ENCODE data around the gene PRKAG2.

PRKAG2 gene

DNA sequence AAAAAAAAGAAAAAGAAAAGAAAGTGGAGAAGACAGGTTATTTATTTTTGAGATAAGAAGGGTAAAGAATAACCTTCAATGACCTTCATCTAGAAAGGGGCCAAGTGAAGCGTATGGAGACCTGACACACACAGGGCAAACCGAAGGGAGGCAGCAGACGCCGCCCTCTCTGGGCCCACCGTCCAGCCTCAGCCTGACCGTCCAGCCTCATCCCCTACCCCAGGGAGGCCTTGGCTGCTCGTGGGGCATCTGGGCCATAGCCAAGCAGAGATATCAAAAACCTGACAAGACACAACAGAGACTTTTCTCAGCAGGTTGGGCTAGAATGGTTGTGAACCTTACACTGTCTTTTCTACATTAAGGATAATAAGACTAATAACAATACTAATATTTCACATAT lies 10.9 kb downstream of the PRKAG2 start:
- DNase-seq (ENCODE audit: low read depth in 2 of 2): no peak

- no peak for DNase-seq (ENCODE audit: low read depth in 2 of 2)
These were observed 11.7 kb downstream of the PRKAG2 start for GRCh38 chr7:151865070-151865670.

- no peak for DNase-seq (ENCODE audit: low read depth in 2 of 2)
These were observed 12.4 kb downstream of the PRKAG2 start for GRCh38 chr7:151864561-151864960.

DNA sequence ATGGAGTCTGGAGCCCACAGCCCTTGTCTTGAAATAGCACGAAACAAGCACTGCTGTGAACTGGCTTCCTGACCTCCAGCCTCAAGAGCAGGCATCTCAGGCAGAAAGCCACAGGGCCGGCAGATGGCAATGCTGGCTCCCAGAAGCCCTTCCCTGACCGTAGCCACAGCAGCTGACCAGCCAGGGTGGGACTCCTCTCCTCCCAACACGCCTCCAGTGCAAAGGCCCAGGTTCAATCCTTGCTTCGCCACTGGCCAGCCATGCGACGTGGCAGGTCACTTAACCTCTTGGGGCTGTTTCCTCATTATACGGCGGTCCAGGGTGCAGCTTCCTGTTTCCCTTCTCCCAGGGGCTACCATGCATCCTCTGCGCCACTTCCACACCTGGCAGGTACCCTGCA lies 12.8 kb downstream of the PRKAG2 start:
- DNase-seq (ENCODE audit: low read depth in 2 of 2): no peak

DNA sequence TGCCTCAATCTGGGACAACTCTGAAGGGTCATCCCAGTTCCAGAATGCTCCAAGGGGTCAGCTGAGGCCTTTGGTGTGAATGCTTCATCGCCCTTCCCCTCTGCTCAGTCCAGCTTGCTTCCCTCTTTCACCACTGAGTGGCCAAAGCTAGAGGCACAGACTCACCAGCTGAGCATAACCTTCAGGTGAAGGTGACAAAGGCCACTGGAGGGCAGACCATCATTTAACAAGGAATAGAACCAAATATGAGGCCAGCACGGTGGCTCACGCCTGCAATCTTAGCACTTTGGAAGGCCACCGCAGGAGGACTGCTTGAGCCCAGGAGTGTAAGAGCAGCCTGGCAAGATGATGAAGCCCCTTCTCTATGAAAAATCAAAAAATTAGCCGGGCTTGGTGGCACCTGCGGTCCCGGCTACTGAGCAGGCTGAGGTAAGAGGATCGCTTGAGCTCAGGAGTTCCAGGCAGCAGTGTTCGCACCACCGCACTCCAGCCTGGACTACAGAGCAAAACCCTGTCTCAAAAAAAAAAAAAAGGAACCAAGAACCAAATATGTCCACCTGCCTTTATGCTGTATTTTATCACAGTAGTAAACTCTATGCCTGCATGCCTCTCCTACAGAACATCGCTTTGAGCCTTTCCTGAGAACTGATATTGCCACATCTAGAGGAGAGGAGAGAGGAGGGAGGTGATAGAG lies 13.4 kb downstream of the PRKAG2 start:
- no peak for DNase-seq (ENCODE audit: low read depth in 2 of 2)

DNA sequence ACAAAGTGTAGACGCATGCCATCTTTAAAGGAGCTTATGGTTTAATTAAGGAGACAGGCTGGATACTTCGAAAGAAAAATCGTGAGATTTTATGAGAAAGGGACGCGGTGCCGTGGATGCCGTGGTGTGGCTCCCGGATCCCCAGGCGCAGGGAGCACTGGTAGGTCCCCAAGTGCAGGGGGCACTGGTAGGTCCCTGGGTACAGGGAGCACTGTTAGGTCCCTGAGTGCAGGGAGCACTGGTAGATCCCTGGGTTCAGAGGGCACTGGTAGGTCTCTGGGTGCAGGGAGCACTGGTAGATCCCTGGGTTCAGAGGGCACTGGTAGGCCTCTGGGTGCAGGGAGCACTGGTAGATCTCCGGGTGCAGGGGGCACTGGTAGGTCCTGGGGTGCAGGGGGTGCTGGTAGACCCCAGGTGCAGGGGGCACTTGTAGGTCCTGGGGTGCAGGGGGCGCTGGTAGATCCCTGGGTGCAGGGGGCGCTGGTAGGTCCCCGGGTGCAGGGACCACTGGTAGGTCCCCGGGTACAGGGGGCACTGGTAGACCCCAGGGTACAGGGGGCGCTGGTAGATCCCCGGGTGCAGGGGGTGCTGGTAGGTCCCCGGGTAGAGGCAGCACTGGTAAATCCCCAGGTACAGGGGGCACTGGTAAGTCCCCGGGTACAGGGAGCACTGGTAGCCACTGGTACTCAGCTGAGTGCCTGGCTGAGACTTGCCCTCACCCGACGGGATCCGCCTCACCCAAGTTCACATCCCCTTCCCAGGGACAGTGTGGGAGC lies 14.1 kb downstream of the PRKAG2 start:
- DNase-seq (ENCODE audit: low read depth in 2 of 2): no peak

GRCh38 chr7:151861881-151862280 lies 15.0 kb downstream of the PRKAG2 start:
- no peak for DNase-seq (ENCODE audit: low read depth in 2 of 2)

DNA sequence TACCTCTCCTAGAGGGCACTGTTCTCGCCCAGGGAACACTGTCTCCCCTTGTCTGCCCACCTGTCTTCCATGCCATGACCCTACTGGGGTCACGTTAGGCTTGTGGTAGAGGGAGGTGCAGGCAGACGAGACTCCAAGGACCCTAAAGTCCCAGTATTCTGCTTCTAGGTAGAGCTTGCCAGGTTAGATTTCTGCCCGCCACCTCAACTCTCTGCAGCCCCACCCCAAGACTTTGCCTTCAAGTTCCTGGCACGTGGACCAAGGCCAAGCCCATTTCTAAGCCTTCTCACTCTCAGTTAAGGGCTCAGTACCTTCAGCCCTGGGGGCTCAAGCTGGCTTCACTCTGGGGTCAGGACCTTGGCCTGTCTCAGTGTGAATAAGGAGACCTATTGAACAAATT lies 16.1 kb downstream of the PRKAG2 start:
- no peak for DNase-seq (ENCODE audit: low read depth in 2 of 2)

GRCh38 chr7:151859948-151860685 lies 16.8 kb downstream of the PRKAG2 start:
- no peak for DNase-seq (ENCODE audit: low read depth in 2 of 2)

- DNase-seq (ENCODE audit: low read depth in 2 of 2): no peak
These were observed 17.6 kb downstream of the PRKAG2 start for GRCh38 chr7:151859111-151859947.

GRCh38 chr7:151858456-151858855 lies 18.5 kb downstream of the PRKAG2 start:
- DNase-seq (ENCODE audit: low read depth in 2 of 2): no peak

- no peak for DNase-seq (ENCODE audit: low read depth in 2 of 2)
These were observed 19.0 kb downstream of the PRKAG2 start for GRCh38 chr7:151857866-151858450.

- no peak for DNase-seq (ENCODE audit: low read depth in 2 of 2)
These were observed 19.5 kb downstream of the PRKAG2 start for GRCh38 chr7:151857412-151857811.

DNA sequence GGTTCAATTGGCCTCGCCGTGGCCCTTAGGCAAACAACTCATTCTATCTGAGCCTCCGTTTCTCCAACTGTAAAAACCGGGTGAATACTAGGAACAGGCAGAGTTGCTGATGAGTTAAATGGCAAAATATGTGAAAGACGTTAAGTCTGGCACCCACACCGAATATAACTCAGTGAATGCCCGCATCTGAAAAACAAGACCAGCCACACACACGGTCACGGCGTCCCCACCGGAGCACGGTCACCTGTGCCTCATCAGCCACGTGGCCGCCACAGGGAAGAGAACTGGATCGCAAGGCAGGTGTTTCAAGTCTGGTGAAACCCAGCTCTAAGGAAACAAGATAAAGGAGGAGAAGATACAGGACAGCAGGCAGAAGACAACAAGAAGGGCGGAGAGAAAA lies 20.4 kb downstream of the PRKAG2 start:
- no peak for DNase-seq (ENCODE audit: low read depth in 2 of 2)

DNA sequence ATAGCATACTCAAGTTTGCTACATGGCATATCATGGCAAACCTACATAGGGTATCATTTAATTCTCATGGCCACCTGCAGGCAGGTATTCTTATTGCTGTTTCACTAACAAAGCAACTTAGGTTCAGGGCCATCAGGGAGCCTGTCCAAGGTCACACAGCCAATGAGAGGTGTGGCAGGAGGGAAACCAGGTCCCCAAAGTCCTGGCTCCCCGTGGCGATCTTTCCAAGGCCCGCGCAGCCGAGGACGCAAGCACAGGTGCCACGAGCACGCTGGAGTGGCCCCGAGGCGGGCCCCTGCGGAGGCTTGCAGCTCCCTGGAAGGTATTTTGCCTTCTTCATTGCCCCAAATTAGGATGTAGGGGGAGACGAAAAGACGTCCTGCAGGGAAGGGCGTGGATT lies 20.8 kb downstream of the PRKAG2 start:
- no peak for DNase-seq (ENCODE audit: low read depth in 2 of 2)

DNA sequence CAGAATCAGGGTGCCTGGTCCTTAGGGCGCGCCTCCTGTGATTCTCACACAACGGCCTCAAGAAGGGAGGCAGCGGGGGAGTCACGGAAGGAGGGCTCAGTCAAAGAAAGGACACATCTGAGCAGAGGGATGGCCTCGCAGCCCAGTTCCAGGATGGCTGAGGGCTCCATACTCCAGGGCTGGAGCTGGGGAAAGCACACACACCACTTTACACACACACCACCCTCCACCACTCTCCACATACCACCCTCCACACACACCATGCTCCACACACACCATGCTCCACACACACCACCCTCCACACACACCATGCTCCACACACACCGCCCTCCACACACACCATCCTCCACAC lies 22.2 kb downstream of the PRKAG2 start:
- DNase-seq (ENCODE audit: low read depth in 2 of 2): no peak

DNA sequence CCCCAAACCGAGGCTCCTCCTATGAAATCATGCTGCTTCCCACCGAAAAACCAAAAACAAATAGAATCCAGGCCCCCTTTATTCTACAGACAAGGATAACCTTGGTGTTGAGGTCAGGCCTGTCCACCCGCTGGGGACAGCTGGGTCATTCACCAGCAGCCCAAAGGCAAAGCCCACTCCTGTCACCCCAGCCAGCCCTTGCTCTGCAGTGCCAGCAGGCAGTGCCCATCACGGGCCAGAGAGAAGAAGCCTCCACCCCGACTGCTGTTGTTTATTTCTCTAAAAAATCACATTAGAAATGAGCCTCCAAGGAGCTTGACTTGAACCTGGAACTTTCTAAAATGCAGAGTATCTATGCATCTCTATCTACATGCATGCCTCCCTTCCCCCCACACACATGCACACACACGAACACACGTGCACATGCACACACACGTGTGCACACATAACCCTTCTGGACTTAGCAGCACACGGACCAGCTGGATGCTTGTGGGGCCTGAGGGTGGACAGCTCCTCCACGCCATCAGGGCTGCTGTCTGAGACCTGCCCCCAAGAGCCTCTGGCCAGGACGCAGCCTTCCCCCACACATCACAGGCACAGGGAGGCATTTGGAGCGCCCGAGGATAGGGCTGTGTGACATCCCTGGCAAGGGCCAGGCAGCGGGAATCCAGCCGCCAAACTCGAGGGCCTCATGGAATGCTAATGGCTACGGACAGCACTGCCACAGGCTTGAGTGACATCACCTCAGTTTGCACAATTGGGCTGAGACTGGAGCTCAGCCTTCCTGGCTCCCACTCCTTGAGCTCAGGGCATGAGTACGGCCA lies 22.8 kb downstream of the PRKAG2 start:
- no peak for DNase-seq (ENCODE audit: low read depth in 2 of 2)

DNA sequence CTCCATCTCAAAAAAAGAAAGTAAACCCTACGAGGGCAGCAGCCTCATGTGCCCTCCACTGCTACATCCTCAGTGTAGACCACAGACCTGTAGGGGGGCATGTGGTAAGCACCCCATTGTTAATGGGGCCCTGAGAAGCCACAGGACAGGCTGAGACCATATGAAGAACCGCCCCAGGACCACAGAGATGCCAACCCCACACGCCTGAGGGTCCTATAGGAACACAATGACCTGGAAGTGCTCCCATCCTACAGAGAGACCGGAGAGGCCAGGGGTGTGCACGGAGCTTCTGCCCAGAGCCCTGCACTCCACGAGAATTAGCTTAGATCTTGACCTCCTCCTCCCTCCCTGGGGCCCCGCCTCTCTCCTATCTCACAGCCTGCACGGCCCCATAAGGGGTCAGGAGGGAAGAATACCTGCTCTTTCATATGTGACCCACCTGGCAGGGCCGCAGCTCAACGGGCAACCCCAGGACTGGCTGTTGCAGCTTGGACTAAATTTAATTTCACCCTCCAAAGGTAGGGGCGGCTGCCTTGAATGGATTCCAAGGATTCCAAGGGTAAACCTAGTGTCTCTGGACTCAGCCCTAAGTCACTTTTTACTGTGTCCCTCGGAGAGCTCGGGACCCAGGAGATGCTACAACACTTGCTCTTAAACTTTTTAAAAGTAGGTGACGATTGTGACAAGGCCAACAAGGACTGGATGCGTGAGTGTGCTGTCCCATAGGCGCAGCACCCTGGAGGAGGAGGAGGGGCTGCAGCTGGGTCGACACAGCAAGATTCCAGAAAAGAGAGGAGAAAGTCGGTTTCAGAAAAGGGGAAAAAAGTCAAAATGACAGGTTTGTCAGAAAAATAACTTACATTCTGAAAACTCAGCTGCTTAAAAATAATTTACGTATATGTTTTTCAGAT lies 24.2 kb downstream of the PRKAG2 start:
- no peak for DNase-seq (ENCODE audit: low read depth in 2 of 2)

- no peak for DNase-seq (ENCODE audit: low read depth in 2 of 2)
These were observed 25.1 kb downstream of the PRKAG2 start for GRCh38 chr7:151851782-151852181.

Measured in stimulated activated CD8-positive, alpha-beta memory T cell treated with anti-CD3 and anti-CD28 coated beads, Interleukin-7, amount 100 ng/mL, for 4 hours (primary cell).